HG03097 (cell line): ENCODE data around the gene SMYD3.

Source experiments
- ATAC-seq: cut with Tn5 transposase; IDR thresholded peaks from one replicate; pipeline ENCODE4 v1.9.1; 2021; ENCODE audit not compliant: unreplicated experiment, low FRiP score

The SMYD3 gene

DNA sequence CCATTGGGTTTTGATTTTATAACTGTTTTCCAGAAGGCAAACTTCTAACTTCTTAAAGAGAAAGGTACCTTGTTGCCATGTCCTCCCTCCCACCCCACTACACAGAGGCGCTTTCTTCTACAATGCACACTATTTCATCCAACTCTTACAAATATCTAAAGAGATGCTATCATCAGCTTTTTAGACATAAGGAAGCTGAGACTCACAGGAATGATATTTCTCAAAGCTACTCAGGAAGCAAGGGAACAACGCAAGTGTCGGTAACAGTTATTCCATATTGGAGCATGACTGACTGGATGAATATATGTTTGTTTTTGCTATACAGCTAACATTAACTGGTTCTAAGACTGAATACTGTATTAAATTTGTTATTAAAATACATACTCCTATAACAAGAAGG lies 318.0 kb downstream of the SMYD3 start:
- ATAC-seq = no peak

DNA sequence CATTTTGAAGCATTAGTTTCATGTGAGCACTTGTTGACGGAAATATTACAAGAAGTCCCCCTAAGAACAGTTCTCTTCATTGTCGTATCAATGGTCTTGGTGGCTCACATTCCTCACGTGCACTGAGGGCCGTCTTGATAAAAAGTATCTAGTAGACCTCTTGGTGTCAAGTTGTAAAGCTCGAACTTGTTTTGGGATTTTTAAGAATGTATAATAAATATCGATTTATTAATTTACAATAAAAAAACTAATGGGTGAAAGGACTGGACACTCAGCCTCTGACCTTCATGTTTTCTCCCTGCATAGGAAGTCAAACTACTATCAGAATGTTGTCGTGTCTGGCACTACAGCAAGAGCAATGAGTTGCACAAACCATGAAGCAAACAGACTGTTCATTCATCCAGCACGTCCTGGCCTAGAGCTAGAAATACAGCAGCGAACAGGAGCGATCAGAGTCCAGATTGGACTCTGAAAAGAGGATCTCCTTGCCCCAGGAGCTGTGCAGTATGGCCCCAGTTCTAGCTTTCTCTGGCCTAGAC lies 319.2 kb downstream of the SMYD3 start:
- no peak for ATAC-seq

DNA sequence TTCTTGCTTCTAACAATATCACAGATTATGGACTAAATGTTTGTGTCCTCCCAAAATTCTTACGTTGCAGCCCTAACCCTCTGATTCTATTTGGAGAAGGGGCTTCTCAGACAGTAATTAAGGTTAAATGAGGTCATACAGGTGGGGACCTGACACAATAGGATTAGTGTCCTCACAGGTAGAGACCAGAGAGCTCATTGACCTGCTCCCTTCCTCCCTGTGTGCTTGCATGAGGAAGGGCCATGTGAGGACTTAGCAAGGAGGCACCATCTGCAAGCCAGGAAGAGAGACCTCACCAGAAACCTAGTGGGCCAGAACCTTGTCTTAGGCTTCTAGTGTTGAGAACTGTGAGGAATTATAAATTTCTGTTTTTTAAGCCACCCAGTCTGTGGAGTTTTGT lies 322.6 kb downstream of the SMYD3 start:
- ATAC-seq = no peak

DNA sequence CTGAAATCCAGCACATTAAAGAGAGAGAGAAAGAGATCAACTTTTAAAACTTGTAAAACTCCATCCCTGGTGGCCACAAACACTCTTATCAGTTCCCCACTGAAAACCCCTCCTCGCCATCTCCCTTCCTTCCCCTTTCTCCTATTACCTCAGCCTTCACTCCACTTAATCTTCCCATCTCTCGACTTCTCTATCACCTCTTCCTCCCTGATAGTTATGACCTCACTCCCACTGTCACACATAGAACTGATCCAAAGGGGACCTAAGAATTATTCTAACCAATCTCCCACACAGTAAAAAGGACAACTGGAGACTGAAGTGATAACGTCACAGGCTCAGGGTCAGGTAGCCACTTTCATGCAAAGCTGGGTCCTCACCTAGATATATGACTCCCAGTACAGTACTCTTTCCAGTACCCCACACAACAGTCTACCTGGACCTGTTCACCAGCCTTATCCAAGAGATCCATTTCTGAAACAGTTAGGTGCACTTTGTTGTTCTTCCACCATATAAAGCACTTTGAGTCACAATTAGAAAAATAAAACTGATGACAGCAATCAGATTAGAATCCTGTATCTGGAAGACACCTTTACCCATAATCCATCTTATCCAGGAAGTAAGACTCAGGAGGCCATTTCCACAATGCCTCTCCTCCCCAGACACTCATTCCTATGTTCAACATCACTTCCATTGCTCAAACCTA lies 324.8 kb downstream of the SMYD3 start:
- ATAC-seq = no peak

DNA sequence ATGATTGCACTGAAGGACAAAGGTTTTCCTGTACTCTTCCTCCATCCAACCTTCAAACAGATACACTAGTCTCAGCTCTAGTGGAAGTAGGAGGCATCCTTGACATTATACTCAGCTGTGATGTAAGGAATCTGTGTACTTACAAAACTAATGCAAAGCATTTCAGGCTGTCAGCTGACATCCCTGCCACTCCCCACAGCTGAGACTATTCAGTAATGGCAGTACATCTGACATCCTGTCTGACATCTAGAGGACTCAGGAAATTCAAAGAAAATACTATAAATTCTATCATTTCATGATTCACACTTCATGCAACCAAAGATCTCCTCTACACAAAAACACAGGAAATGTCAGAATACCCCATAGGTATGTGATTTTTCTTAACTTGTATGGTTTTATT lies 325.8 kb downstream of the SMYD3 start:
- no peak for ATAC-seq

DNA sequence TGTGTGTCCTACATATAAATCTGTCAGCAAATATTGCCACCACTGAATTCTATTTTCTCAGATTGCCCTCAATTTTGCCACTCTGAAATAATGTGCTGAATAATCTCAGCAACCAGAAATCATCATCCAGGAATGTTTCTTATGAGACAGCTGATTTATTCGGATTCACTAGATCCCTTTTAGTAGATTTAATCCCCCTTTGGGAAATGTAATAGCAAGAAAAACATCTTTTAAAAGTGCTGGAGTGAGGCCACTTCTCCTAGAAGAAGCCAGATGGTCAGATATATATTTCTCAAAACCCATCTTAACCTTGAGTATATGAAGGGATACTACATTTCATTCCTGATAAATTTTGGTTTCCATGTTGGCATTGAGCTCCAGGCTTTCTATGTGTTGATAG lies 327.7 kb downstream of the SMYD3 start:
- ATAC-seq = no peak

DNA sequence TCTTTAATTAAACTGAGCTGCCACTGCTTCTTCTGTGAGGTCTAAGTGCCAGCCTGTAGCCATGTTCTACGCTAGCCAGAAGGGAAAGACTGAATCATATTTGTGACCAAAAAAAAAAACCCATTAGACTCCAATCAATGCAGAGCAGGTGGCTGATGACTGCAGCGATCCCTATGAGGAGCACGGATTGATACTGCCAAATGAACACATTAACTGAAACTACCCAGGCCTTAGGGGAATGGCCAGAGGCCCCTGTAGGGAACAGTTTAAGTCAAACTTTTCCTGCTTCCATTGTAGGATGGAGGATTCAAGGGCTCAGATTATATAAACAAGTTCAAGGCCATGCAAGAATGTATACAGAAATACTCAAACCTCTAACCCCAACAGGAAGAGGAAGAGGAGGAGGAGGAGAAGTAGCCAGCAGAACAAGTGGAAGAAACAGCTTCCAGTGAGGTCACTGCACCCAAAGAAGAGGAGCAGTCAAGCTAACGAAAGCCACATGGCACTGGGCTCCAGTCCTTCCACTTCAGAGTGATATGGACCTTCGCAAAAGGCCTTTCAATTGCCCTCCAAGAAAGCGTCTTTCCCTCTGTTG lies 328.3 kb downstream of the SMYD3 start:
- ATAC-seq = no peak

DNA sequence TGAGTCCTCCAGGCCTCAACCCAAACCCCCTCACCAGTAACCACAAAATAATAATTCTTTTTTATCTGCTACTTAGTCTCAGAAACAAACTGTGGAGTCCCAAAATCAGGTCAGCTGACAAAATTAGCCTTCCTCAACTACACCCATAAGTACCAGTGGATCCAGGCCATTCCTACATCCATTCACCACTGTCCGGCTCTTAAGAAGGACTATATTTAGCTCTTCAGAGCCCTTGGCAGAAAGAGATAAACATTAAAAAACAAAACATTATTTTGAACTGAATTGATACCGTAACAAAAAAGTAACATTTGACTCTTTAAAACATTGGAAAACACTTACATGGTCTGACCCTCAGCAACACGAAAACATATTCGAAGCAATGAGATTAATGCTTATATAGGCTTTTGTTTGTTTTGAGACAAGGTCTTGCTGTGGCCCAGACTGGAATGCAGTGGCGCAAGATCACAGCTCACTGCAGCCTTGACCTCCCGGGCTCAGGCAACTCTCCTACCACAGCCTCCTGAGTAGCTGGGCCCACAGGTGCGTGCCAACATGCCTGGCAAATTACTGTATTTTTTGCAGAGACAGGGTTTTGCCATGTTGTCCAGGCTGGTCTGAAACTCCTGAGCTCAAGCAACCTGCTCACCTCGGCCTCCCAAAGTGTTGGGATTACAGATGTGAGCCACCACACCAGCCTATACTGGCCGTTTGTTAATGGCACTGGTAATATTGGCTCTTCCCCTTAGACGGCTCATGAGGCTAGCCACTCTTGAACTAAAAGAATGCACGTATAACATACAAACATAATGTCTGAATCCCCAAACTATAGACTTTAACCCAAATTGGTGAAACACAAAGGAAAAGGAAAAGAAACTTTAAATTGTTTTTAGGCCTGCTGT lies 330.7 kb downstream of the SMYD3 start:
- ATAC-seq = no peak

DNA sequence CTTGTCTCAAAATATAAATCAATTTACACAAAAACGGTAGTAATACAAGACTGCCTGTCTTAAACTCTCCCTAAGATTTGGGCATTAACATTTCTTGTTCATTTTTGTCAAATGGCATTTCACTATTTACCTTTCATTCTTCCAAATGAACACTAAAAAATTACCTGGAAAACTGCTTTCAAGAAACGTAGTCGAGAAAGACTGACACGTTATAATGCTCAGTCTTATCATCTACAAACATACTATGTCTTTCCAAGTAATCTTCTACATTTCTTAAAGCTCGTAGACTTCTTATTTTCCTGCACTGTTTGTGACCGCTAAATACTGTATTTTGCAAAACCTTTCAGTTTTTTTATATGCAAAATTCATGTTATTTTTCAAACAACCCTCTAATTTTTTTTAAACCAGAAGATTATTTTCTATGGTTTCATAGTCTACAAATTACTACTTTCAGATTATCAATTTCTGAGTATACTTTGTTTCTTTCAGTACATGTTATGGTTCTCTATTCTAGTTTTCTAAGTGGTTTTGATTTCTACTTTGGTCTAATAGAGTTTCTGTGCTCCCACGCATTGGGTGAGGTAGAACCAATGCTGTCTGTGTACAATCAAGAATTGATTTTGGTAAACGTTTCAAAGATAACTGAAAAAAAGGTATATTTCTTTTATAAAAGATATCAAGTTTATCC lies 336.4 kb downstream of the SMYD3 start:
- no peak for ATAC-seq

DNA sequence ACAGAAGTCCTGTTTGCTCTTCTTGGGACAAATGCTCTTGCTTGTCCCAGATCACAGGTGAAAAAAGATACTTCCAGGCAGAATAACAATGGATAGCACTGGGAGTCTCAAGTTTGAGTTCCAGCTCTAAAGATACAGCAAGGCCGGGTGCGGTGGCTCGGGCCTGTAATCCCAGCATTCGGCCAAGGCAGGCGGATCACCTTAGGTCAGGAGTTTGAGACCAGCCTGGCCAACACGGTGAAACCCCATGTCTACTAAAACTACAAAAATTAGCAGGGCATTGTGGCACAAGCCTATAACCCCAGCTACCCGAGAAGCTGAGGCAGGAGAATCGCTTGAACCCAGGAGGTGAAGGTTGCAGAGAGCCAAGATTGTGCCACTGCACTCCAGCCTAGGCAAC lies 337.6 kb downstream of the SMYD3 start:
- ATAC-seq = no peak

DNA sequence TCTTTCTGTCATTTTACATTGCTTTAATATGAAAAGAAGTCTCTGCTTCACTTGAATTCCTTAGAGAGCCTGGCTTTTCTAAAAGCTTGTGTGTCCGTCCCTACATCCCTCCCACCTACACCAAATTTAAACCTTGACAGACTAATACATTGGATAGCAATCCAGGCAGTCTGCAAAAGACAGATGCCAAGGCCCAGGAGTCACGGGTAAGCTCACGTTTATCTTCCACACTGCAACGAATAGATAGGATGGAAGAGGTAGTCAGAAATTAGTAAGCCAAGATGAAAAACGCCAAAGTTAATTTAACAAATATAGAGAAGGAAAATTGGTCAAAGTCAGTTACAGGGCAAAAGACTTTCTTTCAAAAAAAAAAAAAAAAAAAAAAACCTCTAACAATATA lies 338.1 kb downstream of the SMYD3 start:
- no peak for ATAC-seq

DNA sequence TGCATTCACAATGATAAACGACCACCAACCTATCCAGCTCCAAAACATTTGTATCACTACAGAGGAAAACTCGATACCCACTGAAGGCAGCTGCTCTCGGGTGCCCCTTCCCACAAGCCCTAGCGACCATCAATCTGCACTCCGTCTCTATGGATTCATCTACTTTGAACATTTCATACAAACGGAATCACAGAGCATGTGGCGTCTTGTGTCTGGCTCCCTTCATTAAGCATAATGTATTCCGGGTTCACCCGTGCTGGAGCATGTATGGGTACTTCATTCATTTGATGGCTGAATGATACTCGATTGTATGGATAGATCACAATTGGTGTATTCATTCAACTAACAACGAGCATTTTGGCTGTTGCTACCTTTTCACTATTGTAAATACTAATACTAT lies 340.2 kb downstream of the SMYD3 start:
- no peak for ATAC-seq

DNA sequence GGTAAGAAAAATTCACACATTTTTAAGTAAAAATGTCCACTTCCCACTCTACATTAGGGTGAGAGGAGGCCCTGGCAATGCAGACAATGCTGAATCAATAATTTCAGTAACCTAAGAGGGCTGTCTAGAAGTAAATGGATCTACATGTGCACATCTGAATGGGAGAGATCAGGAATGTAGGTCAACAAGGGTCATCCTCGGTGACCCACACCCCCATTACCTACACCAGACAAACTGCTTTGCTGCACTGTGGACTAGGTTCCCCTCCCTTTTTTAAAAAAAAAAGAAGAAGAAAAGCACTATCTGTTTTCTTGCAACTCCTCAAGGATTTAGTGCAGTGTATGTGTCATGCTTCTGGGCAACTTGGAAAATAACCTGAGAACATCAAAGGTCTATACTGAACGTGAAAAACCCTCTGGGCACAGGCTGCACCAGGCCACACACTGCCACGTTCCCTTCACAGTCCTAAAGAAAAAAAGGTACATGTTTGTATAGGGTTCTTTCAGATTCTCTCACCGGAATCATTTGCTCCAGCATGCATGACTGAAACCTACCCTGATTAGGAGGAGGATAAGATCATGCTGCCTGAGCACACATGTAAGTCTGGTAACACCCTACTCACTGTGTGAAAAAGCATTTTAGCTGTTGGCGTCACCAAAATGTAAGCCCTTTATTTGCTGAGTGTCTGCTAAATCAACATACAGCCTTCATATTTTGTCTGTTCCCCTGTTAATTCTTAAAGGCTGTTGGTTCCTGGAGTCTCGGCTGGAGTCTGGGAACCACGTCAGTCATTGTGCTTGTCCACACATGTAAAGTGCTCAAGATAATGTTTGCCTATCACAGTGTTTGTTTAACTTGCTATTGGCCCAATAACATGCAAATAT lies 341.0 kb downstream of the SMYD3 start:
- ATAC-seq = no peak

DNA sequence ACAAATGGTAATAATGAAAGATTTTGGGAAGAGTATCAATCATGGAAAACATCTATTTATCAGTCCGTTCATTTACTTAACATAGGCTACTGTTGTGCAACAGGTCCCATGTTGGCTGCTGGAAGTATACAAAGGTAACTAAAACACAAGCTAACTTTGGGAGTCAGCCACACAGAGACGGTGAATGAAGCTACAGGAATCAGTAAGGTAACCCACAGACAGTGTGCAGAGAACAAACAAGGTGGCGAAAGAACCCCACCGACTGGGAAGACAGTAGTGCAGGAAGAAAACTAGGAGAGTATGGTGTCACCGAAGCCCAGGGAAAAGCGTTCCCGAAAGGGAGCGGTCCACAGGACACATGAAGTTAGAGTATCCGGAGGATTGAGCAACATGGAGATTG lies 342.3 kb downstream of the SMYD3 start:
- no peak for ATAC-seq

DNA sequence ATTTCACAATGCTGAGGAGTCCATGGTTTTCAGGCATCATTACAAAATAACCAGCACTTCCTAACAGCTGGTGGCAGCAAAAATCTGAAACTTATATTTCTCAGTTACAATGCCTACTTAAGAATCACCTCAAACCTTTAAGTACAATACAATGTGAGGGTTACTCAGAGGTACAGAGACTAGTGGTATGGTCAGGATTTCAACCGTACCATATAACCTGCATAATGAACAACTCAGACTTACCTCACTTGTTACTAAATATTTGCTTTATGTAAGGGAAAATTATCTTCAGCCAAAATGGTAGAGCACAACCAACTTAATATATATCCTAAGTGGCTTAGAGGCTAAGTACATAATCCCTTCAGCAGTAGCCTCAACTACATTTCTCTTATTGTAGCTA lies 344.5 kb downstream of the SMYD3 start:
- no peak for ATAC-seq

DNA sequence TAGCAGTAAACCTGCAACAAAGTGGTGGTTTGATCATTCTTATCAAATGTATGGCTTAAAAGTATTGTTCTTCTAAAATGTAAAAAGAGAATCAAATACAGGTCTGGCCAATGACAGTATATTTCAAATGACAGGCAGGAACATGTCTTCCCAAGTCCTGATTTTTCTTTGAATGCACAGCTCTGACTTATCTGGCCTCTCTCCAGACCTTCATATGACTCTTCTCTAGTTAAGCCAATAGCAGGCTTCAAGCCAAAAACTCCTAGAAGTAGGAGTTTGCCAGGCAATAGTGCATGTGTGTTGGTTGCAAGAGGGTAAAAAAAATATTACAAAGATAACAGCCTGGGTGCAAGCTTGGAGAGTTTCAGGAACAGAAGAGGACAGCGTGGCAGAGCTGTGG lies 345.5 kb downstream of the SMYD3 start:
- no peak for ATAC-seq

DNA sequence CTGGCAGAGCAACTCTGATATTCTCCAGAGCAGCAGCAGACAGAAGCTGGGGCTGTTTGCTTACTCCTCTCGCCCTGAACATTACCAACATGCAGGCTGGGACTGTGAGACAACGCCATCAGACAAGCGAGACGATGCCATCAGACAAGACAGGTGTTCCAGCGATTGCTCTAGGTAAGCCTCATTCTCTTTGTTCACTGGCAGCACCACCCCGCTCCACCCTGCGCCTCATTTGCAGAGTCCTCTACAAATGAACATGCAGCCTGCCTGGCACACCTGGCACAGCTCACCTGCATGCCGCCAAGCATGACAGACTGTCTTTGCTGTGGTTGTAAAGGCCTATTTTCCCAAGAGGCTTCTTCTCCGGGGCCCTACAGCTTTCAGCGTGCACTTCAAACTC lies 346.2 kb downstream of the SMYD3 start:
- no peak for ATAC-seq

DNA sequence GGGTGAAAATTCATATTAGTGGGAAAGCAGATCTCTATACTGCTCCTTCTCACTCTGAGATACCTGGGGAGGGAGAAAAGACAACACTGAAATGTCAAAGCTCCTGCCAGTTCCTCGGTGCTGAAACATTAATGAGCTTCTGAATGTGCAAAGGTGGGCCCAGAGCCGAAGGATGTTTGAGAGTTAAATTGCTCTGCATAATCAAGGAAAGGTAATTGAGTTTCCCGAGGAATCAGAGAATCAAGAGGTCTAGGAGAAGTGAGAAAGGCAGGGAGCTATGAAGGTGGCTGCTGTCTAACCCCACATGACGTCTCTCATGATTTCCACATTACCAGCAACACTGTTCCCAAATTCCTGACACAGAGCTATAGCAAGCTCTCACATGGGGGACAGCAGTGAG lies 346.7 kb downstream of the SMYD3 start:
- ATAC-seq = no peak

DNA sequence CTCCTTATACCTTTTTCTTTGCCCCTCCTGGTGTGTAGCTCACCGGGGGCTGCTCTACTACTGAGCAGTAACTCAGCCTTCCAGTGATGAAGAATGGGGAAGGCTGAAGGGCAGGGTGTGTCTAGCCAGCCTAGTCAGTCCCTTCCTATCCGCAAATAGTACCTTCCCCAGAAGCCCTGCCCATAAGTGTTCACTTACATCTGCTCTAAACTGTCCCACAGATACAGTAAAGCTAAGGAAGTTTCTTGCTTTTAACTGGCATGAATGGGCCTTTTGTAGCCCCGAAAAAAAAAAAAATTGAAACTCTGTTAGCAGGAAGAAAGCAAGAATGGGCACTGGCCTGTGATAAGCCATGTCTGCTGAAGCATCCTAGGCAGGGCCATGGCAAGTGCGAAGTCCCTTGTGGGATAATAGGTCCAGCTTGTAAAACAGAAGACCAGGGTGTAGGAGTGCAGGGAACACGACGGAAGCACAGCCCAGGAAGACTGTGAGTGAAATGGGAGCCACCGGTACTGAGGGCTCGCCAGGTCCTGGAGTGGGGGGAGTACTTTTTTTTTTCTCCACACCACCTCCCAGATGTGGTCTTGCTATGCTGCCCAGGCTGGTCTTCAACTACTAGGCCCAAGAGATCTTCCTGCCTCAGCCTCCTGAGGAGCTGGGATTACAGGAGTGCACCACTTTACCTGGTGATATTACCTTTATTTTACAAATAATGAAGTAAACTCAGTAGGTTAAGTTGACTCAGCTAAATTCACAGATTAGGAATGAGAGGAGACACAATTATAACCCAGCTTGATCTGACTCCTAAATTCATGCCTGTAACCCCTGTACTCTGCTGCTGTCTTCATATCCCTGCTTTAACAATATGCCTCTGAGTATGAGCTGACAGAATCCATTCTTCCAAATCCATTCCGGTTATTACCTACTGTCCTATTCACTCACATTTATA lies 347.5 kb downstream of the SMYD3 start:
- ATAC-seq = no peak
